Uterus (tissue), 2 donors: ENCODE results near the gene SORD.
"Not testable (repeated sequence)": the region's sequence is repeated elsewhere in the genome, so short reads cannot be mapped to it uniquely, and the experiment has no call there.

Experiments used
- POLR2A ChIP-seq, 2 donors: fragments of 450-650 bp; IDR thresholded peaks; one replicate each; pipeline ENCODE4 v1.6.1; 2016; ENCODE audit warnings: antibody characterized with exemption in 2 of 2, mild to moderate bottlenecking in 1 of 2, moderate library complexity in 1 of 2
- TF ChIP-seq, protein P1 (sequence below), 4 experiments: fragments of 200-600 bp in 2 of 4; fragments of 450-650 bp in 2 of 4; sonication (generic) in 2 of 4; IDR thresholded peaks; one replicate each; pipeline ENCODE4 v1.5.1; 2016 to 2019; ENCODE audit warnings: antibody characterized with exemption in 4 of 4, mild to moderate bottlenecking in 2 of 4, moderate library complexity in 1 of 4

DNA sequence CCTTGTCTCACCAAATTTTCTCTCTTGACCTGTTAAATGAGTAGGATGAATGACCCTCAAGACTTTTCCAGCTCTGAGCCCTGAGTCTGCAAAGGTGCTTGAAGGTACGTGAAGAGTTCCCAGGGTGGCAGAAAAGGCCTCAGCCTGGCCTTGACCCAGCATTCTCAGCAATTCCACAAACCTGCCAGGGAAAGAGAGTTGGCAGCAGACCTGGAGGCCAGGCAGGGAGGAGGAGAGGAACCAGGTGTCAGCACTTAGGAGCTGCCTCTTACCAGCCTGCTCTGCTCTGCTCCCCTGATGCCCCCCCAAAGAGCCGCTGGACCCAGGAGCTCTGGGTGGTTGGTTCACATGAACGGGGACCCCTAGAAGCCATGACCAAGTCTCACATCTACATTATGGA is 57.6 kb downstream of the SORD start:
- not testable (repeated sequence) for TF ChIP-seq POLR2A (IDR thresholded peaks at IDR 0.05)
- TF ChIP-seq, protein P1, sequence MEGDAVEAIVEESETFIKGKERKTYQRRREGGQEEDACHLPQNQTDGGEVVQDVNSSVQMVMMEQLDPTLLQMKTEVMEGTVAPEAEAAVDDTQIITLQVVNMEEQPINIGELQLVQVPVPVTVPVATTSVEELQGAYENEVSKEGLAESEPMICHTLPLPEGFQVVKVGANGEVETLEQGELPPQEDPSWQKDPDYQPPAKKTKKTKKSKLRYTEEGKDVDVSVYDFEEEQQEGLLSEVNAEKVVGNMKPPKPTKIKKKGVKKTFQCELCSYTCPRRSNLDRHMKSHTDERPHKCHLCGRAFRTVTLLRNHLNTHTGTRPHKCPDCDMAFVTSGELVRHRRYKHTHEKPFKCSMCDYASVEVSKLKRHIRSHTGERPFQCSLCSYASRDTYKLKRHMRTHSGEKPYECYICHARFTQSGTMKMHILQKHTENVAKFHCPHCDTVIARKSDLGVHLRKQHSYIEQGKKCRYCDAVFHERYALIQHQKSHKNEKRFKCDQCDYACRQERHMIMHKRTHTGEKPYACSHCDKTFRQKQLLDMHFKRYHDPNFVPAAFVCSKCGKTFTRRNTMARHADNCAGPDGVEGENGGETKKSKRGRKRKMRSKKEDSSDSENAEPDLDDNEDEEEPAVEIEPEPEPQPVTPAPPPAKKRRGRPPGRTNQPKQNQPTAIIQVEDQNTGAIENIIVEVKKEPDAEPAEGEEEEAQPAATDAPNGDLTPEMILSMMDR (IDR thresholded peaks at IDR 0.05), result not testable (repeated sequence)
